Activated gamma-delta T cell (primary cell): Measurements from ENCODE around the gene MEN1.
"Not testable (repeated sequence)": the region's sequence is repeated elsewhere in the genome, so short reads cannot be mapped to it uniquely, and the experiment has no call there.

Experiments
- DNase-seq: peaks from one replicate; lab custom pipeline; 2025; lab: John Stamatoyannopoulos, UW

Gene MEN1

GRCh38 chr11:64832467-64833197 is 22.3 kb upstream of the MEN1 start:
- no peak for DNase-seq

GRCh38 chr11:64831411-64831891 is 21.1 kb upstream of the MEN1 start:
- DNase-seq, result no peak

DNA sequence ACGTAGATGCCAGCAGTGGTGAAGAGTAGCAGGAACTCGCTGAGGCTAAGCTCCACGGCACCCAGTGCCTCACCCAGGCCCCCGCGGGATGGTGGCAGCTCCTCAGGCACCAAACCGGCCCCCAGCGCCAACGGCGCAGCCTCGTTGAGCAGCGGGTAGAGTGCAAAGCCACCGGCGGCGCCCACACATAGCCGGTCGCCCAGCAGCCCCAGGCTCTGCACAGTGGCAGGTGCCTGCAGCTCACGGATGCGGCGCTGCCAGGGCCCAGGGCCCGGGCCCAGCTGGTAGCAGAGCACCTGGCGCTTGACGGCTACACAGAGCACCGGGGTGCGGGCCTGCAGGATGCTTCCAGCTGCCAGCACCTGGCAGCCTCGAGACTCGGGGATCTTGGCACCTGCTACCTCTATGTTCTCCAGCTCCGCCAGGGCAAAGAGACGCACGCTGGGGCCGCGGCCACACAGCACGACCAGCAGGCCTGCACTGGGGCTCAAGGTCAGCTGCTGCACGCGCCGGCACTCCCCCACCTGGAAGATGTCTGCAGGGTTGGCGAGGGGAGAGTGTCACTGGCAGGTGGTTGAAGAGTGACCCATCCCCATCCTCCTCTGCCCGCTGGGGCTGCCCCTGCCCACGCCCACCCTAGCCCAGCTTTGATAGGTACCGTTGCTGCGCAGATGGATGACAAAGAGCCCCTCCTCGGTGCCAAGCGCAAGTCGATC is 19.3 kb upstream of the MEN1 start:
- no peak for DNase-seq

- no peak for DNase-seq
These were observed 17.1 kb upstream of the MEN1 start for GRCh38 chr11:64827451-64827839.

- DNase-seq, result no peak
These were observed 16.5 kb upstream of the MEN1 start for GRCh38 chr11:64826578-64827450.

GRCh38 chr11:64826062-64826461 is 15.7 kb upstream of the MEN1 start:
- DNase-seq, result no peak

DNA sequence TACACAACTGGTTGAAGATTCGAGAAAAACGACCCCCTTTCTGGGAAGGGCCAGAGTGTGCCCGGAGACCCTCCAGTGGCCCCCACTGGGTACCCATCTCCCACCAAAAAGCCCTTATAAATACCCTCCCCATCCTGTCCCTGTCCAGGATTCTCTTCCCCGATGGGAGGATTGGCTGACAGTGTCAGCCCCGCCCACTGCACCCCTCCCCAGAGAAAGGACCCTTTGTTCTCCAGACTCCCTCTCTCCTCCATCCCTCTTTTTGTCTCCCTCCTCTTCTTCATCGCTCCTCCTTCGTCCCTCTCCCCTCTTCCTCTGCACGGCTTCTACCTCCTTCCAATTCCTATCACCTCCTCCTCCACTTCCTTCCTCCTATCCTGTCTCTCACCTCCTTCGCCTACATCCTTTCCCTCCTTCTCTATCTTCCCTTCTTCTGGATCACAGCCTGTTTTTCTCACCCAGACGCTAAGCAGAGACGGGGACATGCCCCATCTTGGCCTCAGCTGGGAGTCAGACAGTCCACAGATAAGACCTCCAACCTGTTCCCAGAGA is 13.3 kb upstream of the MEN1 start:
- DNase-seq, result no peak

DNA sequence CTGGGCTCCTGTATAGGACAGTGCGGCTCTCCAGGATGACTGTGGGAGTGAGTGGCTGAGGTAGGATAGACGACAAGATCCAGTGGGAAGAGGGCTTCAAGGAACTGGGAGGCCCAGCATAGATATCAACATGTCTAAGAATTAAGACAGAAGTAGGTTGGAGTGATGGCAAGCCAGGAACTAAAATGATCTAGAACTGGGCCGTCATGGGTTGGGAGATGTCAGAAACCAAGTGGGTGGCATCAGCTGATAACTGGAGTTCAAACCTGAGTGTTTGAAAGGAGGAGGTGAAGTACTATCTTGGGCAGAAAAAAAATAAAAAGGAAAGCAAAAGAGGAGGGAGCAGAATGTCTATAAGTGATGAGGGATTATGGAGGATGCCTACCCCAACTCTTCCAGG is 7.1 kb upstream of the MEN1 start:
- no peak for DNase-seq

DNA sequence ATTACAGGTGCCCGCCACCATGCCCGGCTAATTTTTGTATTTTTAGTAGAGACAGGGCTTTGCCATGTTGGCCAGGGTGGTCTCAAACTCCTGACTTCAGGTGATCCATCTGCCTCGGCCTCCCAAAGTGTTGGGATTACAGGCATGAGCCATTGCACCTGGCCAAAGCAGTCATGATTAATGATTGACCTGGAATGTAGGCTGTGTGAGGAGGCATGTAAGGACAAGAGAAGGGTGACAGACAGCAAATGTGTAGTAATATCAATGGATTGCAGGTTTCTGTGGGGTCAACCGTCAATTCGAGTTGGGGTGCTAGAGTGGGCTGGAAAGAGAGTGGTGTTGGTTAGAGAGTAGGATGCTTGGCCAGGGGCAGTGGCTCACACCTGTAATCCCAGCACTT is 5.1 kb upstream of the MEN1 start:
- DNase-seq, result not testable (repeated sequence)

GRCh38 chr11:64814712-64815187 is 4.4 kb upstream of the MEN1 start:
- no peak for DNase-seq

DNA sequence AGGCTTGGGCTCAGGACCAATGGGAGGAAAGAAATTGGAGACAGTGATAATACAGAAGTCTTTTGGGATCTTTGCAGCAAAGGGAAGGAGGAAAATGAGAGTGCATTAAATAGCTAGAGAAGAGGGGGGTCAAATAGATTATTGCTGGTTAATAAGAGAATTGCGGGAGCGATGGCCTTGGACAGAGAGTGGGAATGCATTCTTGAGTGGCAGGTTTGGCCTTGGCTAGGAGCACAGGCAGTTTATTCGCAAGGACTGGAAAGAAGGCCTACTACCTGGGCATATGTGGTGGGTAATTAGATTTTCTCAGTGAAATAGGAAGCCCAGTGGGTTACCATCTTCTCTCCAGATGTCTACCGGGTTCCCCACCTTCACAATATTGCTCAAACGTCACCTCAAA is 3.5 kb upstream of the MEN1 start:
- no peak for DNase-seq

DNA sequence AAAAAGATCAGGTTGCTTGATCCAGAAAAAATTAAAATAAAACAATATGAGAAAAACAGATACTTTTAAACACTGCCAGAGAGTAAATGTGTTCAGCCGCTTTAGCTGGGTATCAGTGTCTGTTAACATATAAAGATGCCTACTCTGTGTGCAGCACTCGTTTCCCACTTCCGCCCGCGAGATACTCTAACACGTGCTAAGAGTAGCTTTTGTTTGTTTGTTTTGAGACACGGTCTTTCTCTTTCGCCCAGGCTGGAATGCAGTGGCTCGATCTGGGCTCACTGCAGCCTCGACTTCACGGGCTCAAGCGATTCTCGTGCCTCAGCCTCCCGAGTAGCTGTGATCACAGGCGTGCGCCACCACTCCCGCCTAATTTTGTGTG is 531 bp upstream of the MEN1 start:
- no peak for DNase-seq

GRCh38 chr11:64809781-64810241 is 540 bp downstream of the MEN1 start:
- no peak for DNase-seq

DNA sequence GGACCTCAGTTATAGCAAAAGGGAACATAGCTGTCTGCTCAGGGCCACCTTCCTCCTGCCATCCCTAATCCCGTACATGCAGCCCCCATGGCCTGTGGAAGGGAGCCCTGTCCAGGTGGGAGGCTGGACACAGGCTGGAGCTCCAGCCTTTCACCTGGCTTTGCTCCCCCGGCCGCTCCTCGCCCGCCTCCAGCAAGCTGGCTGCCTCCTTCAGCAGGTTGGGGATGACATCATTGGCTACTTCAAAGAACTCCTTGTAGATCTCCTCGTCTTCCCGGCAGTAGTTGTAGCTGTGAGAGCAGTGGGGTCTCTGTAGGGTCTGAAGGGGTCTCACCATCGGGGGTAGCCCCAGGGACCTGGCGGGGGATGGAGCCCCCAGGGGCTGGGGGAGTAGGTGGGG is 4.9 kb downstream of the MEN1 start:
- DNase-seq, result no peak

DNA sequence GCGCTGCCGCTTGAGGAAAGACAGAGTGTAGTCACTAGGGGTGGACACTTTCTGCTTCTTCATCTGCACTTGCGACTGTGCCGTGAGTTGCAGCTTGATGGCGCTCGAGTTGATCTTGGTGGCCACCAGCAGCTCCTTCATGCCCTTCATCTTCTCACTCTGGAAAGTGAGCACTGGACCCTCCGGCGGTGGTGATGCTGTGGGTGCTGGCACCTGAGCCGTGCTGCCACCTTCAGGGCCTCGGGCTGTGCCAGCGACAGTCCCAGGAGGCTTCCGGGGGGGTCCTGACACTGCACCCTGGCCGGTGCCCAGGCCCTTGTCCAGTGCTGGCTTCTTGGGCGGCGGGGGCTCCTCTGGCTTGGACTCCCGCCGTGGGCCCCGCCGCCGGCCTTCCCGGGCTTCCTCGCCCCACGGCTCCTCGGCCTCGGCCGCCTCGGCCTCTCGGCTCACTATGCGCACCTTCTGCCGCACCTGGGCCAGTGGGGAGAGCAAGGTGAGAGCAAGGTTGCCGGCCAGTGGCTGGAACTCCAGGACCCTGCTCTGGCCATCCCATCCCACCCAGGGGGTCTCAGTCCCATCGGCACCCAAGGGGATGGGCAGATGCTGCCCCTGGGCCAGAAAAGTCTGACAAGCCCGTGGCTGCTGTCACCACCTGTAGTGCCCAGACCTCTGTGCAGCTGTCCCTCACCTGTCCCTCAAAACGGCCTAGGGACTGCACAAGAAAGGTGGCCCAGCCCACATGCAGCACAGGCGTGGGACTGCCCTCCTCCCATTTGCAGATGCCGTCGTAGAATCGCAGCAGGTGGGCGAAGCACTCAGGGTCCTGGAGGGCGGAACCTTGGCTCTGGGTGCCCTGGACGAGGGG is 5.8 kb downstream of the MEN1 start:
- no peak for DNase-seq

DNA sequence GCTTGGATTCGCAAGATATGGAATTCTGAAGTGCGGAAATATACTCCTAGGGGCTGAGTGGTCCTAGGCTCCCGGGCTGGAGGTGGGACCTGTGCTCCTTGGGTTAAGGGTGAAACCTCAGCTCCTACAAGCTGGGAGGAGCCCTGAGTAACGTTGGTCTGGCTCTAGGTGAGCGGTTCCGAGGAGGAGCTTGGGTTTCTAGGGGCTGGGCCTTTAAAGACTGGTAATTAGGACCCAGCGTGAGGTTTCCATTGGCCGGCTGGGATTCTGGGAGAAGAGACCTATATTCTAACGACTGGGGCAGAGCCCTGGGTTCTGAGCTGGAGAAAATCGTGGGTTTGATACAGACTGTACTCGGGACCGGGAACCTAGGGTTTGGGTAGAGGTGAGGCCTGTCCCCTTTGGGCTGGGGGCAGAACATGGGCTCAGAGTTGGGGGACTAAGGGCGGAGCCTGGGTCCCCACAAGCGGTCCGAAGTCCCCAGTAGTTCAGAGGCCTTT is 6.5 kb downstream of the MEN1 start:
- DNase-seq, result no peak

DNA sequence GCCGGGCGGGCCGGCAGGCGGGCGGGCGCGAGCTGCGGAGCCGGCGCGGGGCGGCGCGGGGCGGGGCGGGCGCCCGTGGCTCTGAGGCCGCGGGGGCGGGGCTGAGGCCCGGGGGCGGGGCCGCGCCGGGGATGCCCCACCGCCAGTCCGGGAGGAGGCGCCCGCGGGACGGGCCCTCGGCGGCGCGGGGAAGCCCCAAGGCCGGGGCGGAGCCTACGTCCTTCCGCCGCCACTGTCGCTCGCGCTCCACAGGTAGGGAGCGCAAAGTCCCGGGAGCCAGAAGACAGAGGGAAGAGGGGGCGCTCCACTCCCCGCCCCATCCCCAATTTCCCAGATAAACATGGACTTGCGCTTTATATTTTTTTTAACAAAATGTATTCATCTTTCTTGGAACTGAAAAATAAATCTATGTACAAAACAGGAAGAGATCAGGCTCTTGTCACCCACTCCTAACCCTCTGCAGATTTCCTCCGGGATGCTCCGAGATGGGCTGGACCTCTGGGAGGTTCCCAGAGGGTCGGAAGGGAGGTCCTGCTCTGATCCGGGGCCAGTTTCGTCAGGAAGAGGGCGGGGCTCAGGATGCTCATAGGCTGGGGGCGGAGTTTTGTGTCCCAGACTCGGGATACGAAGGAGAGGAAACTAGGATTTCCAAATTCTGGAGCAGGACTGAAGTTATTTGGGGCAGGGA is 7.0 kb downstream of the MEN1 start, which contains the start of gene MAP4K2:
Gene MAP4K2, minus strand, starts transcription at position 57 of the 688 bp plus-strand sequence. CDS start 65 bp downstream, outside the sequence.
- DNase-seq, result peak; percentile 78

GRCh38 chr11:64802370-64803157 is 7.8 kb downstream of the MEN1 start:
- no peak for DNase-seq
